H9 (cell line): ENCODE data around the gene NFKB2. TPM values are rescaled to one million over a fixed set of nuclear protein-coding genes. Genes with fewer than 3 reads are reported as not detected.

ENCODE experiments used
- DNase-seq: peaks from one replicate; pipeline ENCODE4 v3.0.0-alpha.2; 2017
- H2AFZ ChIP-seq: one replicate; pipeline ENCODE4 v1.6.1; 2013; ENCODE audit warnings: mild to moderate bottlenecking, low read length, control low read depth, moderate library complexity
- H2AK5ac ChIP-seq: 2 replicates; pipeline ENCODE4 v1.6.1; 2013; ENCODE audit warnings: low read length, control low read depth, mixed read lengths; ENCODE audit not compliant: insufficient read length
- H2BK120ac ChIP-seq: one replicate; pipeline ENCODE4 v1.6.1; 2013; ENCODE audit warnings: low read depth, mild to moderate bottlenecking, low read length, control low read depth, inconsistent platforms; ENCODE audit not compliant: poor library complexity, severe bottlenecking
- H2BK12ac ChIP-seq: 2 replicates; pipeline ENCODE4 v1.6.1; 2013; ENCODE audit warnings: low read length, control low read depth, mixed read lengths, low read depth; ENCODE audit not compliant: insufficient read length
- H2BK15ac ChIP-seq: 2 replicates; pipeline ENCODE4 v1.6.1; 2013; ENCODE audit warnings: low read depth, low read length, control low read depth
- H2BK20ac ChIP-seq: one replicate; pipeline ENCODE4 v1.6.1; 2013; ENCODE audit warnings: low read depth, mild to moderate bottlenecking, low read length, control low read depth, inconsistent platforms; ENCODE audit not compliant: poor library complexity, severe bottlenecking
- H2BK5ac ChIP-seq: 2 replicates; pipeline ENCODE4 v1.6.1; 2013; ENCODE audit warnings: low read length, control low read depth, mixed read lengths; ENCODE audit not compliant: insufficient read length
- H3K14ac ChIP-seq: 2 replicates; pipeline ENCODE4 v1.6.1; 2013; ENCODE audit warnings: low read length, control low read depth; ENCODE audit not compliant: insufficient read depth
- H3K18ac ChIP-seq: 2 replicates; pipeline ENCODE4 v1.6.1; 2013; ENCODE audit warnings: low read depth, mild to moderate bottlenecking, mixed read lengths, low read length, control low read depth; ENCODE audit not compliant: insufficient read length
- H3K23ac ChIP-seq: 2 replicates; pipeline ENCODE4 v1.6.1; 2013; ENCODE audit warnings: low read length, control low read depth, mixed read lengths, low read depth; ENCODE audit not compliant: insufficient read length
- H3K23me2 ChIP-seq: 2 replicates; pipeline ENCODE4 v1.6.1; 2013; ENCODE audit warnings: low read depth, mild to moderate bottlenecking, mixed read lengths, low read length, control low read depth; ENCODE audit not compliant: insufficient read length, poor library complexity, severe bottlenecking
- H3K27ac ChIP-seq: 2 replicates; pipeline ENCODE4 v1.5.1; 2013; ENCODE audit warnings: low read length, control low read depth, mixed read lengths, low read depth; ENCODE audit not compliant: insufficient read length
- H3K27me3 ChIP-seq: 2 replicates; pipeline ENCODE4 v1.6.1; 2013; ENCODE audit warnings: low read length, control low read depth, inconsistent platforms; ENCODE audit not compliant: insufficient read depth
- H3K4ac ChIP-seq: 2 replicates; pipeline ENCODE4 v1.6.1; 2013; ENCODE audit warnings: low read depth, mild to moderate bottlenecking, control low read depth, inconsistent platforms, low read length, moderate library complexity
- H3K4me1 ChIP-seq: 2 replicates; pipeline ENCODE4 v1.6.1; 2013; ENCODE audit warnings: low read length, control low read depth, inconsistent platforms; ENCODE audit not compliant: insufficient read depth
- H3K4me2 ChIP-seq: 2 replicates; pipeline ENCODE4 v1.6.1; 2013; ENCODE audit warnings: low read length, control low read depth, mixed read lengths; ENCODE audit not compliant: insufficient read length, insufficient read depth
- H3K56ac ChIP-seq: 2 replicates; pipeline ENCODE4 v1.6.1; 2013; ENCODE audit warnings: low read depth, mild to moderate bottlenecking, mixed read lengths, low read length, control low read depth; ENCODE audit not compliant: insufficient read length
- H3K79me1 ChIP-seq: 2 replicates; pipeline ENCODE4 v1.6.1; 2013; ENCODE audit warnings: low read depth, mild to moderate bottlenecking, moderate library complexity, low read length, control low read depth, inconsistent platforms; ENCODE audit not compliant: insufficient read depth, poor library complexity, severe bottlenecking
- H3K79me2 ChIP-seq: 2 replicates; pipeline ENCODE4 v1.6.1; 2013; ENCODE audit warnings: low read length, control low read depth, inconsistent platforms; ENCODE audit not compliant: insufficient read depth
- H3K9ac ChIP-seq: 2 replicates; pipeline ENCODE4 v1.6.1; 2013; ENCODE audit warnings: low read length, control low read depth, mixed read lengths; ENCODE audit not compliant: insufficient read length; ENCODE audit errors: extremely low read depth
- H3K9me3 ChIP-seq: one replicate; pipeline ENCODE4 v1.6.1; 2013; ENCODE audit warnings: low read depth, low read length, inconsistent platforms; ENCODE audit not compliant: control insufficient read depth
- H3T11ph ChIP-seq: one replicate; pipeline ENCODE4 v1.6.1; 2013; ENCODE audit warnings: mild to moderate bottlenecking, low read length, control low read depth, inconsistent platforms
- H4K20me1 ChIP-seq: one replicate; pipeline ENCODE4 v1.6.1; 2013; ENCODE audit not compliant: control insufficient read depth, insufficient read length, insufficient read depth
- H4K5ac ChIP-seq: 2 replicates; pipeline ENCODE4 v1.6.1; 2013; ENCODE audit warnings: low read depth, mild to moderate bottlenecking, mixed read lengths, low read length, control low read depth; ENCODE audit not compliant: insufficient read length
- H4K8ac ChIP-seq: replicated peaks from 2 replicates; pipeline ENCODE4 v1.6.1; 2013; ENCODE audit warnings: low read length, control low read depth, mixed read lengths, low read depth; ENCODE audit not compliant: insufficient read length
- H4K91ac ChIP-seq: 2 replicates; pipeline ENCODE4 v1.6.1; 2013; ENCODE audit warnings: low read depth, mild to moderate bottlenecking, moderate library complexity, mixed read lengths, low read length, control low read depth; ENCODE audit not compliant: insufficient read length
- H3K27ac Mint-ChIP-seq, 3 experiments: 2 replicates in 2 of 3; 3 replicates in 1 of 3; pipeline ENCODE4 v1.8.0; 2020 to 2021; ENCODE audit warnings: mixed read lengths in 3 of 3, mild to moderate bottlenecking in 1 of 3, moderate library complexity in 1 of 3
- H3K27me3 Mint-ChIP-seq: 2 replicates; pipeline ENCODE4 v1.8.0; 2021; ENCODE audit warnings: low read depth, mild to moderate bottlenecking, moderate library complexity, mixed read lengths
- H3K36me3 Mint-ChIP-seq, 3 experiments: 2 replicates in 2 of 3; 3 replicates in 1 of 3; pipeline ENCODE4 v1.8.0; 2020 to 2021; ENCODE audit warnings: low read depth in 3 of 3, mixed read lengths in 3 of 3; ENCODE audit not compliant: insufficient read depth in 1 of 3
- H3K4me1 Mint-ChIP-seq, 2 experiments: 2 replicates each; pipeline ENCODE4 v1.8.0; 2020; ENCODE audit warnings: mixed read lengths in 2 of 2
- H3K4me3 Mint-ChIP-seq, 2 experiments: 2 replicates in 1 of 2; 3 replicates in 1 of 2; pipeline ENCODE4 v1.8.0; 2020 to 2021; ENCODE audit warnings: mild to moderate bottlenecking in 2 of 2, mixed read lengths in 2 of 2, moderate library complexity in 1 of 2
- H3K9me3 Mint-ChIP-seq, 2 experiments: 2 replicates in 1 of 2; 3 replicates in 1 of 2; pipeline ENCODE4 v1.8.0; 2020; ENCODE audit warnings: mild to moderate bottlenecking in 2 of 2, mixed read lengths in 2 of 2, moderate library complexity in 1 of 2
- WGBS: extraction: QIAGEN DNeasy Blood & Tissue Kit; methylation state at CpG from one replicate; pipeline ENCODE4 v1.1.7; 2013; ENCODE audit warnings: missing lambda C conversion rate, low lambda C conversion rate, mixed read lengths; ENCODE audit not compliant: insufficient read length; ENCODE audit errors: extremely low coverage; 5-methylcytosine and 5-hydroxymethylcytosine counted together
- total RNA-seq: library from RNA; stranded (reverse); gene quantifications from 2 replicates; pipeline ENCODE4 v1.2.1, GENCODE V29; 2021
- TF ChIP-seq, protein P1 (sequence below): fragments of 200-600 bp; sonication (generic); conservative IDR thresholded peaks from 3 replicates; pipeline ENCODE4 v1.8.0; 2021; ENCODE audit warnings: antibody characterized with exemption, mild to moderate bottlenecking

The NFKB2 gene
- total RNA-seq, 1 experiment from 2014 or later, result 23.7 TPM

DNA sequence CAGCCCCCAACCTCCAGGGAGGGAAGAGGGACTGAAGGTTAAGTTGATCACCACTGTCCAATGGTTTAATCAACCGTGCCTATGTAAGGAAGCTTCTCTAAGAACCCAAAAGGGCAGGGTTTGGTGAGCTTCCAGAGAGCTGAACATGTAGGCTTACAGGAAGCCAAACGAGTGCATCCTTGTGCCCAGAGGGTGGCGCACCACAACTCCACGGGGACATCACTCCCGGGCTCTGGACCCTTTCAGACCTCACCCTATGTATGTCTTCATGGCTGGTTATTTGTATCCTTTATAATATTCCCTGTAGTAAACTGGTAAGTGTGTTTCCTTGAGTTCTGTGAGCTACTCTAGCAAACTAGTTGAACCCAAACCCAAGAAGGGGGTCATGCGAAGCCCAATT is 11.5 kb upstream of the NFKB2 start:
- Mint-ChIP-seq H3K27me3 (peaks cover 4% of the 10 kb centered on the region; the same call in 1 of the 2 replicates), H3K27ac (no peak overlapping the region; a peak in 1 of 7 replicates), H3K36me3 (peaks cover 6 to 22% (median 12%) of the 10 kb centered on the region in 3 experiments), H3K4me3 (no peak overlapping the region), H3K4me1 (0 out of 4 replicates have a peak, but pooled peaks cover 0 to 2% of the 10 kb centered on the region in 2 experiments), H3K9me3 (no peaks in the 10 kb centered on the region)
- no peaks in the 10 kb centered on the region for H4K20me1 ChIP-seq
- H3K27me3 ChIP-seq, result no peaks in the 10 kb centered on the region
- no peak overlapping the region for H3K18ac ChIP-seq
- no peak overlapping the region for H2BK5ac ChIP-seq
- no peaks in the 10 kb centered on the region for H3K79me1 ChIP-seq
- H3K9me3 ChIP-seq, result no peaks in the 10 kb centered on the region
- no peak overlapping the region for H4K91ac ChIP-seq
- no peak overlapping the region for H4K8ac ChIP-seq
- H3K56ac ChIP-seq, result no peak overlapping the region
- no peak overlapping the region for H2AK5ac ChIP-seq
- no peaks in the 10 kb centered on the region for H3K4me1 ChIP-seq
- no peak overlapping the region for H3K9ac ChIP-seq
- no peak overlapping the region for H3K27ac ChIP-seq
- H3K23me2 ChIP-seq, result no peaks in the 10 kb centered on the region
- no peak overlapping the region for H2AFZ ChIP-seq
- no peak overlapping the region for H3T11ph ChIP-seq
- peak; percentile 69 for DNase-seq
- H3K79me2 ChIP-seq, result no peaks in the 10 kb centered on the region
- no peak overlapping the region for H4K5ac ChIP-seq
- no peak overlapping the region for H3K4me2 ChIP-seq
- no peak overlapping the region for H3K14ac ChIP-seq
- H2BK20ac ChIP-seq, result no peak overlapping the region
- no peak overlapping the region for H3K4ac ChIP-seq
- no CpG with 5 or more reads among the region's 6 CpGs for WGBS
- H2BK120ac ChIP-seq, result no peak overlapping the region
- TF ChIP-seq, protein P1, sequence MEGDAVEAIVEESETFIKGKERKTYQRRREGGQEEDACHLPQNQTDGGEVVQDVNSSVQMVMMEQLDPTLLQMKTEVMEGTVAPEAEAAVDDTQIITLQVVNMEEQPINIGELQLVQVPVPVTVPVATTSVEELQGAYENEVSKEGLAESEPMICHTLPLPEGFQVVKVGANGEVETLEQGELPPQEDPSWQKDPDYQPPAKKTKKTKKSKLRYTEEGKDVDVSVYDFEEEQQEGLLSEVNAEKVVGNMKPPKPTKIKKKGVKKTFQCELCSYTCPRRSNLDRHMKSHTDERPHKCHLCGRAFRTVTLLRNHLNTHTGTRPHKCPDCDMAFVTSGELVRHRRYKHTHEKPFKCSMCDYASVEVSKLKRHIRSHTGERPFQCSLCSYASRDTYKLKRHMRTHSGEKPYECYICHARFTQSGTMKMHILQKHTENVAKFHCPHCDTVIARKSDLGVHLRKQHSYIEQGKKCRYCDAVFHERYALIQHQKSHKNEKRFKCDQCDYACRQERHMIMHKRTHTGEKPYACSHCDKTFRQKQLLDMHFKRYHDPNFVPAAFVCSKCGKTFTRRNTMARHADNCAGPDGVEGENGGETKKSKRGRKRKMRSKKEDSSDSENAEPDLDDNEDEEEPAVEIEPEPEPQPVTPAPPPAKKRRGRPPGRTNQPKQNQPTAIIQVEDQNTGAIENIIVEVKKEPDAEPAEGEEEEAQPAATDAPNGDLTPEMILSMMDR, result peak; percentile 78
- no peak overlapping the region for H2BK15ac ChIP-seq
- no peak overlapping the region for H2BK12ac ChIP-seq
- H3K23ac ChIP-seq, result no peak overlapping the region
